IgD-negative memory B cell (primary cell): ENCODE measurements around the gene INPP5A. TPM values are rescaled to one million over a fixed set of nuclear protein-coding genes. Genes with fewer than 3 reads are reported as not detected.

Experiments used
- H3K27ac Mint-ChIP-seq, 3 donors: one replicate each; pipeline ENCODE4 v1.8.0; 2020 to 2022; ENCODE audit warnings: mild to moderate bottlenecking in 3 of 3, mixed read lengths in 3 of 3, moderate library complexity in 1 of 3
- H3K27me3 Mint-ChIP-seq: one replicate; pipeline ENCODE4 v1.8.0; 2021; ENCODE audit warnings: mixed read lengths
- H3K36me3 Mint-ChIP-seq: one replicate; pipeline ENCODE4 v1.8.0; 2020; ENCODE audit warnings: mild to moderate bottlenecking, mixed read lengths
- H3K4me1 Mint-ChIP-seq, 3 donors: one replicate each; pipeline ENCODE4 v1.8.0; 2020 to 2022; ENCODE audit warnings: mixed read lengths in 3 of 3, mild to moderate bottlenecking in 1 of 3
- H3K4me3 Mint-ChIP-seq, 4 donors: one replicate each; pipeline ENCODE4 v1.8.0; 2020 to 2022; ENCODE audit warnings: mild to moderate bottlenecking in 4 of 4, mixed read lengths in 4 of 4, moderate library complexity in 3 of 4
- H3K9me3 Mint-ChIP-seq, 3 donors: one replicate each; pipeline ENCODE4 v1.8.0; 2020 to 2021; ENCODE audit warnings: mixed read lengths in 3 of 3, mild to moderate bottlenecking in 1 of 3
- polyA plus RNA-seq: library from polyadenylated mRNA; unstranded; fragments of 300-500 nt; fragmentation: Illumina TruSeq; gene quantifications from one replicate; pipeline ENCODE4 v1.2.3, GENCODE V29; 2021

INPP5A gene
- polyA plus RNA-seq, 1 donor from 2014 or later = 0.94 TPM

- Mint-ChIP-seq H3K4me3 (no peak overlapping the region), H3K27ac (peak overlapping the region in 1 of 3 donors; percentile 69), H3K27me3 (no peaks in the 10 kb centered on the region), H3K9me3 (no peaks in the 10 kb centered on the region), H3K36me3 (no peaks in the 10 kb centered on the region), H3K4me1 (peaks cover 1 to 5% (median 4%) of the 10 kb centered on the region in 3 donors)
Measured at GRCh38 chr10:132610071-132610701, 72.6 kb downstream of the INPP5A start.

GRCh38 chr10:132611026-132611910 is 73.7 kb downstream of the INPP5A start:
- no peaks in the 10 kb centered on the region for H3K9me3 Mint-ChIP-seq
- peak overlapping the region in 1 of 3 donors; percentile 31 for H3K27ac Mint-ChIP-seq
- H3K4me1 Mint-ChIP-seq = peaks cover 0 to 2% (median 1%) of the 10 kb centered on the region in 3 donors
- no peak overlapping the region for H3K4me3 Mint-ChIP-seq
- no peaks in the 10 kb centered on the region for H3K27me3 Mint-ChIP-seq
- H3K36me3 Mint-ChIP-seq = no peaks in the 10 kb centered on the region

DNA sequence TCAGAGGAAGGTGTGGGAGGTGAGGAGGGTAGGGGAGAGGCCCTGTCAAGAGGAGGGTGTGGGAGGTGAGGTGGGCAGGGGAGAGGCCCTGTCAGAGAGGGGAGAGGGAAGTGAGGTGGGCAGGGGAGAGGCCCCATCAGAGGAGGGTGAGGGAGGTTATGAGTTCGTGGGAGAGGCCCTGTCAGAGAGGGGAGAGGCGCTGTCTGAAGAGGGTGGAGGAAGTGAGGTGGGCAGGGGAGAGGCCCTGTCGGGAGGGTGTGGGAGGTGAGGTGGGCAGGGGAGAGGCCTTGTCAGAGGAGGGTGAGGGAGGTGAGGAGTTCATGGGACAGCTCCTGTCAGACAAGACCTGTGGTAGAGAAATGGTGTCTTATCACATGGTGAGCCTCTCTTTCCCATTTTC is 74.4 kb downstream of the INPP5A start:
- H3K4me1 Mint-ChIP-seq = peaks cover 0 to 2% (median 1%) of the 10 kb centered on the region in 3 donors

DNA sequence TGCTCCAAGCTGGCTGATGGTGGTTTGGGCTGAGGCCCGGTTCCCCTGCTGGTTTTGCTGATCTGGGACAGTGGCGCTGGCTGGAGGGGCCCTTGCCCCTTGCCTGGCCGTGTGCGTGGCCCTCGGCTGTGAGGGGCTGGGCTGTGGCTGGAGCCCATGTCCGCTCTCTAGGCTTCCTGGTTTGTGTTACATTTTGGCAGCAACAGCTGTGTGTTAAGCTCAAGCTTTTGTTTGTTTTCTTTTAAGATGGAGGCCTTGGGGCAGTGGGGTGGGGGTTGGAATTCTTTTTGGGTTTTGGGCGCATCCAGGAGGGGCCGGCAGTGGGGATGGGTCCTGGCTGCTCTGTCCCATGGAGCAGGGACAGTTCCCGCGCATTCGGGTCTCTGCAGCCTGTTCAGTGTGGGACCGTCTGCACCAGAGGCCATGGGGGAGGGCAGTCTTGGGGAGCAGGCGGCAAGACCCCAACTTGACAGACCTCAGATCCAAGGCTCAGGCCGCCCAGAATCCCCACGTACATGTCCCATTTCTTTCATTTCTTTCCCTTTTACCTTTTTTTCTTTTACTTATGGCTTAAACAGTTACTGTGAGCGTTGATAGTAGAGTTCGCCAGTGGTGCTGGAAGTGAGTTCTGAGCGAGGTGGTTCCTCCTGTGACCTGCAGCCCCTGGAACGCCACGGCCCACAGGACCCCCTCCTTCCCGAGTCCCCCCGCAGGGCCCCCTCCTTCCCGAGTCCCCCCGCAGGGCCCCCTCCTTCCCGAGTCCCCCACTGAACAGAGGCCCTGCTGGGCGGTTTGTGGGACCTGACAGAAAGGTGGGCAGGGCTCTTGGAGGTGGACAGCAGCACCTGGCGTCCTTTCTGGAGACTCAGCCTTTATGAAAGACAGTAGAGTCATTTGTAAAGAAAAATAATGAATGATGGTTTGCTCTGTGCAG is 75.3 kb downstream of the INPP5A start:
- no peaks in the 10 kb centered on the region for H3K9me3 Mint-ChIP-seq
- peak overlapping the region in 2 of 3 donors; percentile 31 to 63 for H3K27ac Mint-ChIP-seq
- peaks cover 4% of the 10 kb centered on the region for H3K36me3 Mint-ChIP-seq
- H3K27me3 Mint-ChIP-seq = no peaks in the 10 kb centered on the region
- H3K4me3 Mint-ChIP-seq = no peak overlapping the region
- H3K4me1 Mint-ChIP-seq = peaks cover 0 to 2% (median 1%) of the 10 kb centered on the region in 3 donors

More for the DNA sequence above, 74.4 kb downstream of the INPP5A start:
- no peaks in the 10 kb centered on the region for H3K27me3 Mint-ChIP-seq
- H3K4me3 Mint-ChIP-seq = no peak overlapping the region
- no peaks in the 10 kb centered on the region for H3K36me3 Mint-ChIP-seq
- peak overlapping the region in 1 of 3 donors; percentile 31 for H3K27ac Mint-ChIP-seq
- H3K9me3 Mint-ChIP-seq = no peaks in the 10 kb centered on the region

DNA sequence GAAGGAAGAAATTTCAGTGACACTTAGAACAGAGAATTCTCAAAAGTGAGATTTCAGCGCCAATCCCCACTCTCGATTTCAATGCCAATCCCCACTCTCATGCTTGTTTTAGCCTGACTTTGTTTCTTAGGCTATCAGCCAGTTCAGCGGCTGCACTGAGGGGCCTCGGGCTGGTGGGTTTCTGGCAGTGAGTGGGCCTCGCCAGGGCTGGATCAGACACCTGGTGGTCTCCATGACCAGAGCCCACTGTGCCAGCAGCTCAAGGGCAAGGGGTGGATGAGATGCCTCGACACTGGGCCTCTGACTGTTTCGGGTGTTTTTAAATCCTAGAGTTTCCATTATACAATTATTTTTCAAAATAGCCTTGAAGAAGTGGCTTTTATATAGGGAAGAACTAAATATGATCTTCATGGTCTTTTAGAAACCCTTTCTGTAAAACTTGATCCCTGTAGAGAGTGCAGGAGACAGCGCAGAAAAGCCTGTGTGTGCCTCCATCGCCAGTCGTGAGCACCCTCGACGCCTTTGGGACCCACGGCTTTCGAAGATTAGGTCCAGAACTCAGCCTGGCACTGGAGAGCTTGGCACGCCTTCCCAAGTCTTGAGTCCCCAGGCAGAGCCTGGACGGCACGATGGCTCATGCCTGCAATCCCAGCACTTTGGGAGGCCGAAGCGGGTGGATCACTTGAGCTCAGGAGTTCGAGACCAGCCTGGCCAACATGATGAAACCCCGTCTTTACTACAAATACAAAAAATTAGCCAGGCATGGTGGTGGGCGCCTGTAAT is 76.2 kb downstream of the INPP5A start:
- no peak overlapping the region for H3K27ac Mint-ChIP-seq
- no peaks in the 10 kb centered on the region for H3K27me3 Mint-ChIP-seq
- peak overlapping the region in 1 of 4 donors; percentile 33 for H3K4me3 Mint-ChIP-seq
- H3K9me3 Mint-ChIP-seq = no peaks in the 10 kb centered on the region
- H3K36me3 Mint-ChIP-seq = peaks cover 10% of the 10 kb centered on the region
- peaks cover 0 to 2% (median 1%) of the 10 kb centered on the region in 3 donors for H3K4me1 Mint-ChIP-seq

DNA sequence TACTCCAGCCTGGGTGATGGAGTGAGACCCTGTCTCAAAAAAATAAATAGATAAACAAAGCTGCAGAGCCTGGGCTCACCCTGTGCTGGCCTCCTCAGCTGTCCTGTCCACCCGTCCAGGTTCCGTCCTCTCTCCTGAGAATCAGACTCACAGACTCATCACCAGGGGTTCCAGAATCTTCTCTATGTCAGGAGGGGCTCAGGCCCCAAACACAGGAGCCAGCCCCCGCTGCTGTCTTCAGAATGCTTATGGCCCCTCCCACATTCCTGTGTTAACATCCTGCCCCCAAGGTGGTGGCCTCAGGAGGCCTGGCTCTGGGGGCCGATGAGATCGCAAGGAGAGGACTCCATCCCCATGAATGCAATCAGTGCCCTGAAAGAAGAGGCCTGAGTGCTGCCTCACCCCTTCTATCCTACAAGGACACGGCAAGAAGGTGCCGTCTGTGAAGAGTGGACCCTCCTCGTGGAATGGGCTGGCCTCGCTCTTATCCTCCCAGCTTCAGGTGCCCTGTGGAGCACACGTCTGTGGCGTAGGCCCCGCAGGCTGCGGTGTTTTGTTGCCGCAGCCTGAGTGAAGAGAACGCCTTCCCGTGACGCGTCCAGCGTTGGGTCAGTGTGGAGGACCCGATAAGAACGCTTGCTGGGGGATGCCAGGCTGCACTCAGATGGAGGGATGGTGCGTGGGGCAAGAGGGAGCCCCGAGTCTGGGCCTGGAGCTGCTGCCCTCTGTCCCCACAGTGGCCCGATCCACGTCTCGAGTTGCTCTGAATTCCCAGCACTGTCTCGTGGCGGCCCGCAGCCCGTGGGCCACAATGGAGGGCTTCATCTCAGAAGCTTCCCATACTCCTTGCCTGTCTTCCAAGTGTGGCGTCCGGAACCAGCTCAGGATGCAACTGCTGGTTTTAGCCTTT is 77.1 kb downstream of the INPP5A start:
- no peak overlapping the region for H3K4me3 Mint-ChIP-seq

DNA sequence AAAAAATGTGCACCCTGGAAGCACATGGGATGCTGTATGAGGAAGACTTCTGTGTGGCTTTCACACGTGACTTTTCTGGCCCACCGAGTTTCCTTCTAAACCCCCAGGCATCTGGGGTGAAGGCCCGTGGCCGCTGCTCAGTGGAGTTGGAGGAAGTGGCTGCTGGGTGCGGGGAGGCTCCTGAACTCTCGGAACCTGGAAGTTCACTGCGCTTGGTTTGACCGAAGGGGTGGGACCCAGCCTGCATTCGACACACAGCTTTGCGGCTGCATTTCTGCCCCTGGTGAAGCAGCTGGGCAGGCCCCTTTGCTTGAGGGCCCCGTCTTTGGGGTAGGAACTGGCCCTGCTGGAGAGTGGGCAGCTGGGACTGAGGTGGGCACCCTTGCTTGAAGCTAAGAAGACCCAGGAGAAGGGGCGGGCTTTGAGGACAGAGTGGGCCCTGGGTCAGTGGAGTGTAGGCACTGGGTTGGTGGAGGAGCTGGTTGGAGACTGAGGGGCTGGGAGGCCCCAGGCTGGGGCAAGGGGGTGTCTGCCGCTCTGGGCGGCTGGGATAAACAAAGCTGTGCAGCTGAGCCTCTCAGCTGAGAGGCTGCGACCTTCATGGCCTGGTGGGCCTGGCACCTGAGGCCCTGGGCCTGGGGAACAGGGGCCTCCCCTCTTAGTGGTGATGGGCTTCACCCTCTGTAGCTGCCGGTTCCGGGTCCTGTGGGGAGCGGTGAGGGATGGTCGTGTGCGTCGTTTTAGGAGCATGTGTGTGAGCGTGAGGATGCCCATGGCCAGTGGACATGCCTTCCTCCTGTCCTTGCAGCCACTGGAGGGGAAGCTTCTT is 78.0 kb downstream of the INPP5A start:
- no peaks in the 10 kb centered on the region for H3K27me3 Mint-ChIP-seq
- H3K9me3 Mint-ChIP-seq = no peaks in the 10 kb centered on the region
- H3K27ac Mint-ChIP-seq = no peak overlapping the region
- H3K4me1 Mint-ChIP-seq = peaks cover 0 to 2% (median 1%) of the 10 kb centered on the region in 3 donors
- no peak overlapping the region for H3K4me3 Mint-ChIP-seq
- peaks cover 10% of the 10 kb centered on the region for H3K36me3 Mint-ChIP-seq

More for the DNA sequence above, 77.1 kb downstream of the INPP5A start:
- Mint-ChIP-seq H3K4me1 (peaks cover 0 to 2% (median 1%) of the 10 kb centered on the region in 3 donors), H3K36me3 (peaks cover 10% of the 10 kb centered on the region), H3K9me3 (no peaks in the 10 kb centered on the region), H3K27me3 (no peaks in the 10 kb centered on the region), H3K27ac (no peak overlapping the region)

GRCh38 chr10:132616170-132616995 is 78.8 kb downstream of the INPP5A start:
- Mint-ChIP-seq H3K4me1 (no peaks in the 10 kb centered on the region), H3K27ac (peak overlapping the region; percentile 1 to 84 (median 84)), H3K27me3 (no peaks in the 10 kb centered on the region), H3K36me3 (peaks cover 10% of the 10 kb centered on the region), H3K9me3 (peaks cover 0 to 8% (median 0%) of the 10 kb centered on the region in 3 donors), H3K4me3 (no peak overlapping the region)

- Mint-ChIP-seq H3K36me3 (peaks cover 10% of the 10 kb centered on the region), H3K9me3 (peaks cover 0 to 9% (median 0%) of the 10 kb centered on the region in 3 donors), H3K4me1 (no peaks in the 10 kb centered on the region), H3K4me3 (no peak overlapping the region), H3K27ac (peak overlapping the region in 1 of 3 donors; percentile 84), H3K27me3 (no peaks in the 10 kb centered on the region)
Measured at GRCh38 chr10:132616996-132617736, 79.6 kb downstream of the INPP5A start.

DNA sequence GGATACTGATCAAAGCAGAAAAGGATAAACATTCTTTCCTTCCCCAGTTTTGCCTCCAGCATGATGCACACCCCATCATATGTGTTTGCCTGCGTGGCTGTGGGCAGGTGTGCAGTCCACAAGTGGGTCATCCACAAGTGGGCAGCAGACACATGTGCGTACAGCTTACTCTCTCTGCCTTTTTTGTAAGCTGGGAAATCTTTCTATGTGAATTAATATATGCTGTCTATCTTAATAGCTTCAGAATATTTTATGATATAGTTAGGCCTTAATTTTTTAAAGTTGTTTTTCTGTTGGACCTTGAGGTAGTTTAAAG is 80.1 kb downstream of the INPP5A start:
- Mint-ChIP-seq H3K27ac (no peak overlapping the region), H3K27me3 (no peaks in the 10 kb centered on the region), H3K4me3 (no peak overlapping the region), H3K36me3 (peaks cover 10% of the 10 kb centered on the region), H3K4me1 (no peaks in the 10 kb centered on the region), H3K9me3 (peaks cover 0 to 9% (median 0%) of the 10 kb centered on the region in 3 donors)

- Mint-ChIP-seq H3K4me1 (peaks cover 0 to 2% (median 0%) of the 10 kb centered on the region in 3 donors), H3K27me3 (no peaks in the 10 kb centered on the region), H3K36me3 (peaks cover 10% of the 10 kb centered on the region), H3K27ac (peak overlapping the region in 2 of 3 donors; percentile 59), H3K4me3 (no peak overlapping the region), H3K9me3 (peaks cover 0 to 9% (median 0%) of the 10 kb centered on the region in 3 donors)
Measured at GRCh38 chr10:132618158-132618919, 80.8 kb downstream of the INPP5A start.
